ENCODE results near the gene HIF3A.

The HIF3A gene

DNA sequence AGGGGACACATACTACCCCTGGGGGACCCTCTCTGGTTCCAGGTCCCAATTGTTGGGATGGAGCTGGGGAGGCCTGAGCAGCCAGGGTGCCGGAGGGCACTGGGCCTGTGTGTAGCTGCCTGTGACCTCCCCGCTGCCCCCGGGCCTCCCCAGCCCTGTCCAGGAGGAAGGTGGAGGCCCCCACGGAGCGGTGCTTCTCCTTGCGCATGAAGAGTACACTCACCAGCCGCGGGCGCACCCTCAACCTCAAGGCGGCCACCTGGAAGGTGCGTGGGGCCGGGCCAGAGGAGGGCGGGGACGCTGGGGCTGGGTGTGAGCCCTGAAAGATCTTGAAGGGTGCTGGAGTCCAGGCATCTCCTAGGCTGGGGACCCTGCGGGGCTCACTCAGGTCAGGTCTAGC is 11.7 kb downstream of the HIF3A start:
- TF ChIP-seq GATA3 (IDR thresholded peaks at IDR 0.05; ENCODE audit: low read depth, low read length), result no peak
- TF ChIP-seq GATA2 (IDR thresholded peaks at IDR 0.05; ENCODE audit: low read depth, low read length), result no peak

DNA sequence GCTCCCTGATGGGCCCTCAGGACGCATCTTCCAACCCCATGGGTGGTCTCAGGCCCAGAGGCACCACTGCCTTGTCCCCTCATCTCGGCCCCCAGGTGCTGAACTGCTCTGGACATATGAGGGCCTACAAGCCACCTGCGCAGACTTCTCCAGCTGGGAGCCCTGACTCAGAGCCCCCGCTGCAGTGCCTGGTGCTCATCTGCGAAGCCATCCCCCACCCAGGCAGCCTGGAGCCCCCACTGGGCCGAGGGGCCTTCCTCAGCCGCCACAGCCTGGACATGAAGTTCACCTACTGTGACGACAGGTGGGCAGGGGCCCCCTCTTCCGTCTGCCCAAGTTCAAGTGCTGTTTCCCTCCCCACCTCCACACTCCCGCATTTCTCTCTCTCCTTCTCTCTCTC is 12.2 kb downstream of the HIF3A start:
- TF ChIP-seq GATA2 (IDR thresholded peaks at IDR 0.05; ENCODE audit: low read depth, low read length) (no peak), GATA3 (IDR thresholded peaks at IDR 0.05; ENCODE audit: low read depth, low read length) (no peak)

DNA sequence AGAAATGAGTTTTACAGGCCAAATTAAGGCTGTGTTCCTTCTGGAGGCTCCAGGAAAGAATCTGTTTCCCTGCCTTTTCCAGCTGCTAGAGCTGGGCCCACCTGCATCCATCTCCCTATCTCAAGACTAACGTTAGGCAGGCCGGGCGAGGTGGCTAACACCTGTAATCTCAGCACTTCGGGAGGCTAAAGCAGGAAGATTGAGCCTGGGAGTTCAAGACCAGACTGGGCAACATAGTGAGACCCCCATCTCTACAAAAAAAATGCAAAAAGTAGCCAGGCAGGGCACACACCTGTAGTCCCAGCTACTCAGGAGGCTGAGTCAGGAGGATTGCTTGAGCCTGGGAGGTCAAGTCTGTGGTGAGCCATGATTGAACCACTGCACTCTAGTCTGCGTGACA is 14.6 kb downstream of the HIF3A start:
- no peak for TF ChIP-seq GATA3 (IDR thresholded peaks at IDR 0.05; ENCODE audit: low read depth, low read length)

DNA sequence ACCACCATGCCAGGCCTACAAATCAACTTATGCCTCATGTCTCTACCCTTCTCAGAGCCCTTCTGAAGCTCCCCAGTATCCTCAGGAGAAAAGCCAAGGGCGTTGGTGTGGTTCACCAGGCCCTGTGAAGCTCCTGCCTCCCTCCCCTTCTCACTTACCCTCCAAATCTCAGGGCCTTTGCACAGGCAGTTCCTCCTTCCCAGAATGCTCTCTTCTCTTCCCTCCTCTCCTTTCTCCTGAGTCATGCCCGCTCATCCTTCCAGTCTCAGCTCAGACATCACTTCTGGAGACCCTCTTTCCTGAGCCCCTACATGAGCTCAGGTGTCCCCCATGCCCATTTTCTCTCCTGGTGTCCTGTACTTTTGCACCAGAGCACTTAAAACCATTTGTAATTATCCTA is 20.5 kb downstream of the HIF3A start:
- TF ChIP-seq GATA2 (IDR thresholded peaks at IDR 0.05; ENCODE audit: low read depth, low read length) (no peak), GATA3 (IDR thresholded peaks at IDR 0.05; ENCODE audit: low read depth, low read length) (no peak)

DNA sequence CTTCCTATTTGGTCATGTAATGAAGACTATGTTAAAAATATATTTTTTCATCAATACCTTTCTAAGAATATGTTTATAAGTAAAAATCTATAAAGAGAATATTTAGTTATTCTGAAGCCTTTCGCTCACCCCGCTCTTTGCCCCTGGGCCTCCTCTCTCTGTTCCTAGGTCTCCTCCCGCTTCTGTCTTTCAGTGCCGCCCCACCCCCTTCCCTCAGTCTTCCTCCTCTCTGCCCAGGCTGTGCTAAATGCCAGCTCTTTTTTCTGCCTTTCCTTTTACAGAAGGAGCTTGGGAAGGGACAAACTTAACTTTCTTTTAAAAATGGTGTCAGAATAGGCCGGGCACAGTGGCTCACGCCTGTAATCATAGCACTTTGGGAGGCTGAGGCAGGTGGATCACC is 22.8 kb downstream of the HIF3A start:
- TF ChIP-seq GATA3 (IDR thresholded peaks at IDR 0.05; ENCODE audit: low read depth, low read length), result no peak
- TF ChIP-seq GATA2 (IDR thresholded peaks at IDR 0.05; ENCODE audit: low read depth, low read length), result no peak

DNA sequence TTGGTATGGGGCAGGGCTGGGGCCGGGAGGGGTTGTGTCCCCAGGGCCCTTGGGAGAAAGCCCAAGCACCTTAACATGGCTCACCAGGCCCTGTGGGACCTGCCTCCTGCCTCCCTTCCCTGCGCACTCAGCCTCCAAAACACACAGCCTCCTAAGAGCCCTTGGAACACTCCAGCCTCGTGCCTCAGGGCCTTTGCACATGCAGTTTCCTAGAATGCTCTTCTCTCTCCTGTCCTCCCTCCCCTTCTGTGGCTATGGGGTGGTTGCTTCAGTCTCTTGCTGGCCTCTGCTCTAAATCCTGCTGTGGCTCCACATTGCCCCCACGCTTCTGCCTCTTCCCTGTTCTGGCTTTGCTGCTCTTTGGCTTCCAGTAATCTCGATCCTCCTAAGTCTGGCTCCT is 23.7 kb downstream of the HIF3A start:
- TF ChIP-seq GATA3 (IDR thresholded peaks at IDR 0.05; ENCODE audit: low read depth, low read length) (no peak), GATA2 (IDR thresholded peaks at IDR 0.05; ENCODE audit: low read depth, low read length) (no peak)

DNA sequence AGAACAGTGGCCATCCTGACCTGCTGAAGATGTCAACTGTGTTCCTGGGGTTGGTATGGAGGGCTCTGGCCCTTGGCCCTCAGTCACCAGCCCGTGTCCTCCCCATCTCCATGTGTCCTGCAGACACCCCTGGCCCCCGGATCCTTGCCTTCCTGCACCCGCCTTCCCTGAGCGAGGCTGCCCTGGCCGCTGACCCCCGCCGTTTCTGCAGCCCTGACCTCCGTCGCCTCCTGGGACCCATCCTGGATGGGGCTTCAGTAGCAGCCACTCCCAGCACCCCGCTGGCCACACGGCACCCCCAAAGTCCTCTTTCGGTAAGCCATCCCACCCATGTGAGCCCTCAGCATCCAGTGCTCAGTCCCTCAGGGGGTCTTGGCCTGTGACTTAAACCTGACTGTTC is 24.8 kb downstream of the HIF3A start:
- TF ChIP-seq GATA2 (IDR thresholded peaks at IDR 0.05; ENCODE audit: low read depth, low read length) (no peak), GATA3 (IDR thresholded peaks at IDR 0.05; ENCODE audit: low read depth, low read length) (no peak)

DNA sequence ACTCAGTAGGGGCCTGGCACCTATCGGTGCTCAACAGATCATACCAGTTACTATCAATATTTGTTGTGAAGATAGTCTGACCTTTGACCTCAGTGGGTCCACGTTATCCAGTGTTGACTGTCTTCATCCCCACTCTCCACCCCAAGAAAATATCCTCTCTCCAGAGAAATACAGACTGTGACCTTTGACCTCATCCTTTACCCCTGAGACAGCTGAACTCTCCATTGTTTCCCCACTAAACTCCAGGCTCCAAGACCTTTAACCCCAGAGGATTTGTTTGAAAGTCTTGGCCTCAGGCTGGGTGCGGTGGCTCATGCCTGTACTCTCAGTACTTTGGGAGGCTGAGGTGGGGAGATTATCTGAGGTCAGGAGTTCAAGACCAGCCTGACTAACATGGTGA is 27.4 kb downstream of the HIF3A start:
- TF ChIP-seq GATA2 (IDR thresholded peaks at IDR 0.05; ENCODE audit: low read depth, low read length) (no peak), GATA3 (IDR thresholded peaks at IDR 0.05; ENCODE audit: low read depth, low read length) (no peak)

DNA sequence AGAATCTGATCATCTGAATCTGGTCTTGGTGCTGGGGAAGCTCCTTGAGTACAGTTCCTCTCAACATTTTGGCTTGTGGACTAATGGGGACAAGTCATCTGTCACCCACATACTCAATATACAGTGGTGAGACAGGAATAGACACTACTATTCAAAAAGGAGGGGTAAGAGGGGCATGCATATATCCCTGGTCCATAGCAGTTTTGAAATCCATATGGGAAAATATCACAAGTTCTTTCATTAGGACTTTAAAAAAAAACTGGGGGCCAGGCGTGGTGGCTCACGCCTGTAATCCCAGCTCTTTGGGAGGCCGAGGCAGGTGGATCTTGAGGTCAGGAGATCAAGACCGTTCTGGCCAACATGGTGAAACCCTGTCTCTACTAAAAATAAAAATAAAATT is 29.8 kb downstream of the HIF3A start:
- no peak for TF ChIP-seq GATA2 (IDR thresholded peaks at IDR 0.05; ENCODE audit: low read depth, low read length)
- TF ChIP-seq GATA3 (IDR thresholded peaks at IDR 0.05; ENCODE audit: low read depth, low read length), result no peak

DNA sequence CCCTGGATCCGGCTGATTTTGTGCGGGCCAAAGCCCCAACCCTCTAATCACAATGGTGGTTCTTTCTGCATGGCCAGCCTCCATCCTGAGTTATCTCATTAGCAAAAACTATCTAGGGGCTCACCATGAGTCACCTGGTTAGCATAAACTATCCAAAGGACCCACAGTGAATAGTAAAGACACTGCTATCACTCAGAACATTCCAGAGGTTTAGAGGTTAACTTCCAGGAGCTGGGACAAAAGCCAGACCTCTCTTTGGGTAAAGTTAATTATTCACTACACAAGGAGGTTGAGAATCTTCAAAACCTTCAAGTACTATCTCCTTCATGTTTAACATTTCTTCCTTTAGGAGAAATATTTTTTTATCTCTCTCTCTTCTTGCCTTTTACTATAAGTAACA is 31.2 kb downstream of the HIF3A start:
- TF ChIP-seq GATA2 (IDR thresholded peaks at IDR 0.05; ENCODE audit: low read depth, low read length) (no peak), GATA3 (IDR thresholded peaks at IDR 0.05; ENCODE audit: low read depth, low read length) (no peak)

DNA sequence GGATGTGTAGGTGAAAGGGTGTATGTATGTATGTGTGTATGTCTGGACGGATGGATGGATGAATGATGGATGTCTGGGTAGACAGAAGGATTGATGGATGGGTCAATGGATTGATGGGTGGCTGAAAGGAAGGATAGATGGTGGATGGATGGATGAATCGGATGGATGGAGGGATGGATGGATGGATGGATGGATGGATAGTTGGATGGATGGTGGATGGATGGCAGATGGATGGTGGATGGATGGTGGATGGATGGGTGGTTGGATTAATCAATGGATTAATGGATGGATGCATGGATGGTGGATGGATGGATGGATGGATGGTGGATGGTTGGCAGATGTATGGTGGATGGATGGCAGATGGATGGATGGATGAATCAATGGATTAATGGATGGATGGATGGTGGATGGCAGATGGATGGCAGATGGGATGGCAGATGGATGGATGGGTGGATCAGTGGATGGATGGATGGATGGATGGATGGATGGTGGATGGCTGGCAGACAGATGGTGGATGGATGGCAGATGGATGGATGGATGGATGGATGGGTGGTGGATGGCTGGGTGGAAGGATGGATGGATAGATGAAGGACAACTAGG is 33.6 kb downstream of the HIF3A start:
- no peak for TF ChIP-seq GATA2 (IDR thresholded peaks at IDR 0.05; ENCODE audit: low read depth, low read length)
- no peak for TF ChIP-seq GATA3 (IDR thresholded peaks at IDR 0.05; ENCODE audit: low read depth, low read length)

DNA sequence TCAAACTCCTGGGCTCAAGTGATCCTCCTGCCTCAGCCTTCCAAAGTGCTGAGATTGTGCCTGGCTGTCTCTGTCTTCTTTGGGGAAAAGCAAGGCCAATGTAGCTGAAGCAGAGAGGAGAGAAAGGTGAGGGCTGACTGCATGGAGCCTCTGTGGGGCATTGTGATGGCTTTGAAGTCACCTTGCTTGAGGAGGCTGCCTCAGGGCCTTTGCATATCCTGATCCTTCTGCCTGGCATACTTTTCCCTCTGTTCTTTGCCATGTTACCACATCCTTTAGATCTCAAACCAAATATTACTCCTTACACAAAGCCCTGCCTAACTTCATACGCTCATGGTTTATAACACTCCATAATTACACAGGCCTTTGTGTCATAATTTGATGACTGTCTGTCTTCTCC is 40.6 kb downstream of the HIF3A start:
- no peak for TF ChIP-seq GATA3 (IDR thresholded peaks at IDR 0.05; ENCODE audit: low read depth, low read length)
- no peak for TF ChIP-seq GATA2 (IDR thresholded peaks at IDR 0.05; ENCODE audit: low read depth, low read length)

DNA sequence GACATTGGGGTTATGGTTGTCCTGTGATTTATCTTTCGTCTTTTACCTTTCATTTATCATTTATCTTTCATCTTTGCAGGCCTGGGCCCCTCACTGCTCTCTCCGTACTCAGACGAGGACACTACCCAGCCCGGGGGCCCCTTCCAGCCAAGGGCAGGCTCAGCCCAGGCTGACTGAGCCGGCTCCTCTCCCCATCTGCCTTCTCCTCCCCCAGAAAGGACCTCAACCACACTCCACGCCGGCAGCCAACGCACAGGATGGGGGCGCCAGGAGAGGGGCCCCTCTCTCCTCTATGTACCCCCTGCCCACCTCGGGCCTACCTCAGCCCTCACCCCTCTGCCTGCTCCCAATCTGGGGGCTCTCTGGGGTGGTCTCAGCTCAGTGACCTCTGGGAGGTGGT is 42.6 kb downstream of the HIF3A start:
- no peak for TF ChIP-seq GATA3 (IDR thresholded peaks at IDR 0.05; ENCODE audit: low read depth, low read length)
- TF ChIP-seq GATA2 (IDR thresholded peaks at IDR 0.05; ENCODE audit: low read depth, low read length), result no peak

DNA sequence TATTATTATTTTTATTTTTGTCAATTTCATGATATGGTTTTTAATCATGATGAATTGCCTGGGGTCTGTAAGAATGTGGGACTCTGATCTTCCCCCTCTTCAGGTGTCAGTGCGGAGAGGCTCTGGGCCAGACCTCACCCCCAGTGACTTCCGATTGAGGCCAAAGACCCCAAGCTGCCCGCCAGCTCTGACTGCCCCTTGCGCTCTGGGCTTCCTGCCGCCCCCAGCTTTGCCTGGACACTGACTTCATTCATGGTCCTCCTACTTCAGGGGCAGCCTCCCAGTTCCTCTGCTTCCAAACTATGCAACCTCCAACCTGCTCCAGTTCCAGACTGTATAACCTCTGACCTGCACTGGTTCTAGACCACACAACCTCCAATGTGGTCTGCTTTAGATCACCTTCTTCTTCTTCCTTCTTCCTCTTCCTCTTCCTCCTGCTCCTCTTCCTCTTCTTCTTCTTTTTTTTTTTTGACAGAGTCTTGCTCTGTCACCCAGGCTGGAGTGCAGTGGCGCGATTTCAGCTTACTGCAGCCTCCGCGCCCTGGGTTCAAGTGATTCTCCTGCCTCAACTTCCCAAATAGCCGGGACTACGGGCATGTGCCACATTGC is 43.3 kb downstream of the HIF3A start:
- TF ChIP-seq GATA2 (IDR thresholded peaks at IDR 0.05; ENCODE audit: low read depth, low read length), result no peak
- no peak for TF ChIP-seq GATA3 (IDR thresholded peaks at IDR 0.05; ENCODE audit: low read depth, low read length)

DNA sequence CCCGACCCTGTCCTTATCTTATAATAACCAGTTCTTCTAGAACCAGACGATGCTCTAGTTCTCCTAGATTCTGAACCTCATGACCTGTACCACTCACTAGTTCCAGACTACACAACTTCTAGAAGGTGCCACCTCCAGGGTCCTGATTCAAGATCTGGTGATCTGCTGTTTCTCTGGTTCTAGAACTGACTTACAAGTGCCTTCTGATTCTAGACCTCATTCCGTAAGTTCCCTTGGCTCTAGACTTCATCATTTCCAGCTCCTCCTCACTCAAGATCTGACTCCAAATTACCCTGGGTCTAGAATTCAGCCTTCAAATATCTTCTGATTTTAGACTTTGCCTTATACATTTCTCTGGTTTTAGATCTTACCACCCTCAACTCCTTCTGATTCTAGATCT is 45.1 kb downstream of the HIF3A start:
- TF ChIP-seq GATA2 (IDR thresholded peaks at IDR 0.05; ENCODE audit: low read depth, low read length) (no peak), GATA3 (IDR thresholded peaks at IDR 0.05; ENCODE audit: low read depth, low read length) (no peak)

DNA sequence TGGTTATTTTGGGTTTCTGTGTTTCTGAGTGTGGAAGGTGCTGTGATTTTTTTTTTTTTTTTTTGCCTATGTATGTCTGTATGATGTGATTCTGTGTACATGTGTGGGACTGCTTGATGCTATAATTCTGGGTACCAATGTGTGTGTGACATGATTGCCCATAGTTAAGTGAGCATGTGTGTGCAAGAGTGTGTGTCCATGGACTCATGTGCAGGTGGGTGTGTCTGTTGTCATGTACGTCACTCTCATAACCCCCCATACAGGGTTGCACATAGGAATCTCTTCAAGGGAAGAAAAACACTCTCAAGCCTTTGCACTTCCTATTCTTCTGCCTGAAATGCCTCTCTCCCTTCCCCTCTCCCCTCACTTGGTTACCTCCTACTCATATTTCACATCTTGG is 47.5 kb downstream of the HIF3A start:
- no peak for TF ChIP-seq GATA2 (IDR thresholded peaks at IDR 0.05; ENCODE audit: low read depth, low read length)
- no peak for TF ChIP-seq GATA3 (IDR thresholded peaks at IDR 0.05; ENCODE audit: low read depth, low read length)

Data from SH-SY5Y (cell line).